Smooth muscle cell of the umbilical artery (primary cell): ENCODE data around the gene CNKSR2. TPM values are rescaled to one million over a fixed set of nuclear protein-coding genes. Genes with fewer than 3 reads are reported as not detected.

Experiments
- total RNA-seq: library from RNA; depleted of rRNA; stranded (reverse); fragments of >200 nt; gene quantifications from 2 replicates; pipeline ENCODE4 v1.2.3, GENCODE V29; 2014

Gene CNKSR2
- total RNA-seq = 1.2 and 2.4 TPM in 2 replicates

DNA sequence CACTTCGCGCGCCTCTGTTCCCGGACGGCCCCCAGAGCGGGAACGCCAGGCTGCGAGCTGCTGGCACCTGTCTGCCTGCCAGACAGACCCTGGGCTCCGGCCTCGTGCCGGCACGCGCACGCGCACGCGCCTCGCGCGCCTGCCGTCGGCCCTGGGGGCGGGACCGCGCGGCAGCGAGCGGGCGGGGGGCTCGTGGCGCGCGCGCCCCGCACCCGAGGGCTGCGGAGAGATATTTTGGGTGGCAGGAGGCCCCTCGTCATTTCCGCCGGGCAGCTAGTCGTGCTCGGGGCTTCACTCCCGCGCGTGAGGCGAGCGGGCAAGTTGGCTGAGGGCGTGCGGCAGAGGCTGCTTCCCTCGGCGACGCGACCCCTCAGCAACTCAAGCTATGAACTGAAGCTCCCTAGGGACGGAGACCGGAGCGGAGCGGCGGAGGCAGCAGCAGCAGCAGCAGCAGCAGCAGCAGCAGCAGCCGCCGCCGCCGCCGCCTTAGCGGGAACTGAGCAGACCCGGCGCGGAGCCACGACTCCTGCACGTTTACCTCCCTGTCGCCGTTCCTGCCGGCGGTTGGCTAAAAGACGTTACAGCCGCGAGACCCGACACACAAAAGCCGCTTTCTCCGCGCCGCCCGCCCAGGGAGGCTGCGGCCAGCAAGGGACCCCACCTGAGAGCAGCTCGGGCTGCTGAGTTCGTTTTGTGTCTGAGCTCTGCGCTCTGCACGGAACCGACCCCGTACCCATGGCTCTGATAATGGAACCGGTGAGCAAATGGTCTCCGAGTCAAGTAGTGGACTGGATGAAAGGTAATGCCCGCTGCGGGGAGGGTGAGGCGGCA lies at the start of gene CNKSR2:
CNKSR2 (plus strand) TSS at position 256 of the 831 bp plus-strand sequence; CDS start at position 736, 480 bp downstream.

DNA sequence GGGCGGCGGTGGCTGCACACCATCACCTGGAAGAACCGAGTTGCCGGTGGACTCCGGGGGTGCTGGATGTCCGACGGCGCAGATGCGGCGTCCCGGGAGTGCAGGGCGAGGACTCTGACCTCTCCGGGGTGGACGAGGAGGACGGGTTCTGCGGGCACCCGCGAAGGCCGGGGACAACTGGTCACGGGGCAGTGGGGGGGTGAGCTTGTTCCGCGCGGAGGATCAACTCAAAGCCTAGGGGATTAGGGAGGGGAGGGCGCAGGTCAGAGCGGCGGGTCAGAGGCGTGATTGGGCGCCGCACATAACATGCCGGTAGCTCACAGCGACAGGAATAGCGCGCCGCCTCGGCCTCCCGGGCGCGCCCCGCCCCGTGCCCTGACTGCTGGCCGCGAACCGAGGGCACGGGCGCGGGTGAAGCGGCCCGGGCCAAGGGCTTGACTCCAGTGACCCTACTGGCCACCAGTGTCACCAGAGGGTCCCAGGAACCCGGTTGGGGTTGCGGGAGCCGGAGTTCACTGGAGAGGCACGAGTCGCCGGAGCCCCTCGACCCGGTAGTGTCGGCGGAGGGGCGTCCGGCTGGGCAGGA lies 284.0 kb downstream of the CNKSR2 start, which contains the start of gene KLHL34:
KLHL34 (minus strand) TSS at position 179 of the 586 bp plus-strand sequence. CDS start 542 bp downstream, outside the sequence.

